ENCODE measurements around the gene CLEC3B. TPM values are rescaled to one million over a fixed set of nuclear protein-coding genes. Genes with fewer than 3 reads are reported as not detected.

CLEC3B gene
- total and polyA plus RNA-seq, 2 donors (not counting 1 experiment from before 2014, with no cell fraction given), result 56.3 to 87.2 TPM

- Histone ChIP-seq H2AFZ (ENCODE audit: low read length) (no peak overlapping the region), H3K9ac (ENCODE audit: insufficient read depth, low read length) (no peak overlapping the region), H4K20me1 (ENCODE audit: control insufficient read depth, extremely low read depth, insufficient read depth, low read length) (no peaks in the 10 kb centered on the region), H3K27me3 (ENCODE audit: control insufficient read depth, insufficient read depth, low read length) (no peaks in the 10 kb centered on the region), H3K36me3 (ENCODE audit: control insufficient read depth, insufficient read depth, low read length) (peaks cover 14% of the 10 kb centered on the region), H3K9me3 (ENCODE audit: control insufficient read depth, insufficient read depth, low read depth, low read length) (no peaks in the 10 kb centered on the region), H3K27ac (ENCODE audit: insufficient read depth, low read length) (peak overlapping the region; percentile 57), H3K4me3 (replicated peaks in 1 of 4; ENCODE audit: control extremely low read depth in 1 of 4, insufficient read depth in 1 of 4, low read depth in 3 of 4, low read length in 4 of 4) (no peak overlapping the region), H3K4me1 (ENCODE audit: control insufficient read depth, extremely low read depth, insufficient read depth, low read length) (peaks cover 8% of the 10 kb centered on the region), H3K4me2 (ENCODE audit: extremely low read depth, insufficient read depth, low read length) (no peak overlapping the region), H3K79me2 (ENCODE audit: control insufficient read depth, insufficient read depth, low read length) (no peaks in the 10 kb centered on the region)
- TF ChIP-seq EZH2 (IDR thresholded peaks at IDR 0.05; ENCODE audit: low read length, missing control alignments) (no peak), CTCF (conservative IDR thresholded peaks at IDR 0.05 in 1 of 2, IDR thresholded peaks at IDR 0.05 in 1 of 2; ENCODE audit: low read depth in 1 of 2, low read length in 2 of 2) (no peak)
- no peak for DNase-seq (ENCODE audit: low read depth in 2 of 2)
Observed at GRCh38 chr3:45084361-45084760, 58.3 kb downstream of the CLEC3B start.

GRCh38 chr3:45084820-45085816, 59.0 kb downstream of the CLEC3B start:
- Histone ChIP-seq H3K4me1 (ENCODE audit: control insufficient read depth, extremely low read depth, insufficient read depth, low read length) (peaks cover 8% of the 10 kb centered on the region), H3K27ac (ENCODE audit: insufficient read depth, low read length) (peak overlapping the region; percentile 68), H3K9ac (ENCODE audit: insufficient read depth, low read length) (no peak overlapping the region), H3K36me3 (ENCODE audit: control insufficient read depth, insufficient read depth, low read length) (peaks cover 15% of the 10 kb centered on the region), H2AFZ (ENCODE audit: low read length) (no peak overlapping the region), H3K79me2 (ENCODE audit: control insufficient read depth, insufficient read depth, low read length) (no peaks in the 10 kb centered on the region), H3K27me3 (ENCODE audit: control insufficient read depth, insufficient read depth, low read length) (no peaks in the 10 kb centered on the region), H3K4me2 (ENCODE audit: extremely low read depth, insufficient read depth, low read length) (peak overlapping the region; percentile 41), H3K9me3 (ENCODE audit: control insufficient read depth, insufficient read depth, low read depth, low read length) (no peaks in the 10 kb centered on the region), H4K20me1 (ENCODE audit: control insufficient read depth, extremely low read depth, insufficient read depth, low read length) (no peaks in the 10 kb centered on the region), H3K4me3 (replicated peaks in 1 of 4; ENCODE audit: control extremely low read depth in 1 of 4, insufficient read depth in 1 of 4, low read depth in 3 of 4, low read length in 4 of 4) (no peak overlapping the region)
- DNase-seq (ENCODE audit: low read depth in 2 of 2), result peak; percentile 94 to 98
- TF ChIP-seq CTCF (conservative IDR thresholded peaks at IDR 0.05 in 1 of 2, IDR thresholded peaks at IDR 0.05 in 1 of 2; ENCODE audit: low read depth in 1 of 2, low read length in 2 of 2) (peak in 1 of 2 donors; percentile 19), EZH2 (IDR thresholded peaks at IDR 0.05; ENCODE audit: low read length, missing control alignments) (no peak)

Other genes with a start within 250 kb of the CLEC3B start
- 17.2 and 25.3 TPM in 2 replicates for gene TMEM42, start 164.4 kb upstream of the CLEC3B start, total RNA-seq
- 20.2 and 23.4 TPM in 2 replicates for gene TMEM42, start 164.4 kb upstream of the CLEC3B start, polyA plus RNA-seq
- gene TGM4, start 151.7 kb upstream of the CLEC3B start, total RNA-seq, result not detected in 2 replicates
- 0.02 TPM in 1 of 2 replicates, not detected in the other for gene TGM4, start 151.7 kb upstream of the CLEC3B start, polyA plus RNA-seq
- 37.8 and 53.2 TPM in 2 replicates for gene ZDHHC3, start 50.1 kb upstream of the CLEC3B start, total RNA-seq
- 126 and 155 TPM in 2 replicates for gene ZDHHC3, start 50.1 kb upstream of the CLEC3B start, polyA plus RNA-seq
- gene EXOSC7, start 50.1 kb upstream of the CLEC3B start, total RNA-seq, result 36.7 and 58.8 TPM in 2 replicates
- 72.1 and 72.5 TPM in 2 replicates for gene EXOSC7, start 50.1 kb upstream of the CLEC3B start, polyA plus RNA-seq
- 16.9 and 56.1 TPM in 2 replicates for gene CDCP1, start 120.1 kb downstream of the CLEC3B start, total RNA-seq
- gene CDCP1, start 120.1 kb downstream of the CLEC3B start, polyA plus RNA-seq, result 25.6 and 59.1 TPM in 2 replicates
- gene TMEM158, start 200.0 kb downstream of the CLEC3B start, total RNA-seq, result 79.4 and 125 TPM in 2 replicates
- 31.6 and 118 TPM in 2 replicates for gene TMEM158, start 200.0 kb downstream of the CLEC3B start, polyA plus RNA-seq

Measured in fibroblast of lung (primary cell).